Adrenal gland (tissue), 12 donors: ENCODE measurements around the gene KLHL3. TPM values are rescaled to one million over a fixed set of nuclear protein-coding genes. Genes with fewer than 3 reads are reported as not detected.

ENCODE experiments used
- DNase-seq, 7 donors: peaks; one replicate each; pipeline ENCODE4 v3.0.0-alpha.2; 2019 to 2020
- H3K27ac ChIP-seq, 5 donors: fragments of 200-600 bp; sonication (generic) in 4 of 5; 1 replicate in 3 of 5; 2 replicates in 2 of 5; pipeline versions ENCODE4 v1.5.1 to v1.8.0; 2016 to 2020; ENCODE audit warnings: mild to moderate bottlenecking in 1 of 5
- H3K27me3 ChIP-seq: fragments of 200-600 bp; 2 replicates; pipeline ENCODE4 v1.8.0; 2021
- H3K36me3 ChIP-seq, 2 donors: fragments of 200-600 bp; replicated peaks in 1 of 2; 1 replicate in 1 of 2; 2 replicates in 1 of 2; pipeline versions ENCODE4 v1.5.1 to v1.8.0; 2018 to 2022
- H3K4me1 ChIP-seq, 2 donors: fragments of 200-600 bp; replicated peaks in 1 of 2; 1 replicate in 1 of 2; 2 replicates in 1 of 2; pipeline versions ENCODE4 v1.5.1 to v1.8.0; 2018 to 2021
- H3K4me3 ChIP-seq, 4 donors: fragments of 200-600 bp; sonication (generic) in 3 of 4; one replicate each; pipeline ENCODE4 v1.5.1; 2016 to 2018
- H3K9me3 ChIP-seq, 3 donors: fragments of 200-600 bp; sonication (generic) in 1 of 3; replicated peaks in 1 of 3; 1 replicate in 2 of 3; 2 replicates in 1 of 3; pipeline versions ENCODE4 v1.5.1 to v1.8.0; 2016 to 2021
- POLR2A ChIP-seq, 2 donors: fragments of 450-650 bp; IDR thresholded peaks; one replicate each; pipeline ENCODE4 v1.6.1; 2017; ENCODE audit warnings: antibody characterized with exemption in 2 of 2, mild to moderate bottlenecking in 2 of 2, moderate library complexity in 1 of 2
- WGBS, 4 donors: extraction: QIAGEN DNeasy Blood & Tissue Kit in 2 of 4; methylation state at CpG; one replicate each; pipeline versions ENCODE4 v1.1.5 to v1.1.7; 2013 to 2017; 5-methylcytosine and 5-hydroxymethylcytosine counted together
- intact Hi-C, 2 donors: fragments of 100-400 bp; cut with DNase I; formaldehyde crosslinking; loops; one replicate each; pipeline versions ENCODE4 v1.14.1 to v1.15.0; 2022 to 2023
- polyA plus RNA-seq, 3 donors: library from polyadenylated mRNA; stranded (reverse); fragments of 200-250 nt in 2 of 3; fragments of 350-450 nt in 1 of 3; fragmentation: Illumina TruSeq in 1 of 3; extraction: RNeasy Lipid Tissue Mini Kit (QIAGEN cat#74804) in 1 of 3; gene quantifications; one replicate each; pipeline ENCODE4 v1.2.3, GENCODE V29; 2013 to 2014
- total RNA-seq, 9 donors: library from RNA; depleted of rRNA in 4 of 9; stranded (reverse); fragments of >200 nt in 4 of 9; fragments of 120-200 nt in 1 of 9; fragmentation: NEBNext Ultra II Directional in 1 of 9; extraction: Animal tissue kit (Norgen Biotek cat#: 25700) in 1 of 9; gene quantifications; one replicate each; pipeline versions ENCODE4 v1.1.0 to v1.2.4, GENCODE V29; 2013 to 2023
- TF ChIP-seq, protein P1 (sequence below), 6 experiments: fragments of 450-650 bp in 4 of 6; fragments of 200-600 bp in 2 of 6; sonication (generic) in 1 of 6; IDR thresholded peaks; 1 replicate in 5 of 6; 2 replicates in 1 of 6; pipeline versions ENCODE4 v1.5.1 to v1.8.0; 2016 to 2021; ENCODE audit warnings: antibody characterized with exemption in 6 of 6, mild to moderate bottlenecking in 2 of 6, moderate library complexity in 1 of 6
- donor health status: healthy with polysubstance abuse.
- donor health status: Bipolar disorder and iron deficiency.
- donor health status: DM: yes; HTN: yes; CAD: no.
- donor health status: DM: no; HTN: no; CAD: no.
- donor health status: DM: no; HTN: no; CAD: no.
- donor health status: DM: yes; HTN: yes; CAD: no.

Gene KLHL3
- total and polyA plus RNA-seq, 12 donors, result 3.1 to 28.6 (median 13.4) TPM

GRCh38 chr5:137703565-137703964 lies 32.3 kb downstream of the KLHL3 start:
- no peak for DNase-seq
- no peak for TF ChIP-seq POLR2A (IDR thresholded peaks at IDR 0.05)
- TF ChIP-seq, protein P1, sequence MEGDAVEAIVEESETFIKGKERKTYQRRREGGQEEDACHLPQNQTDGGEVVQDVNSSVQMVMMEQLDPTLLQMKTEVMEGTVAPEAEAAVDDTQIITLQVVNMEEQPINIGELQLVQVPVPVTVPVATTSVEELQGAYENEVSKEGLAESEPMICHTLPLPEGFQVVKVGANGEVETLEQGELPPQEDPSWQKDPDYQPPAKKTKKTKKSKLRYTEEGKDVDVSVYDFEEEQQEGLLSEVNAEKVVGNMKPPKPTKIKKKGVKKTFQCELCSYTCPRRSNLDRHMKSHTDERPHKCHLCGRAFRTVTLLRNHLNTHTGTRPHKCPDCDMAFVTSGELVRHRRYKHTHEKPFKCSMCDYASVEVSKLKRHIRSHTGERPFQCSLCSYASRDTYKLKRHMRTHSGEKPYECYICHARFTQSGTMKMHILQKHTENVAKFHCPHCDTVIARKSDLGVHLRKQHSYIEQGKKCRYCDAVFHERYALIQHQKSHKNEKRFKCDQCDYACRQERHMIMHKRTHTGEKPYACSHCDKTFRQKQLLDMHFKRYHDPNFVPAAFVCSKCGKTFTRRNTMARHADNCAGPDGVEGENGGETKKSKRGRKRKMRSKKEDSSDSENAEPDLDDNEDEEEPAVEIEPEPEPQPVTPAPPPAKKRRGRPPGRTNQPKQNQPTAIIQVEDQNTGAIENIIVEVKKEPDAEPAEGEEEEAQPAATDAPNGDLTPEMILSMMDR (IDR thresholded peaks at IDR 0.05), result no peak
- no peaks in the 10 kb centered on the region for H3K27me3 ChIP-seq
- WGBS, 4 donors, result 94 to 98% (median 96%) methylated on average over 5 of the region's 5 CpGs
- H3K4me3 ChIP-seq, result no peak overlapping the region
- H3K4me1 ChIP-seq, result no peaks in the 10 kb centered on the region
- H3K27ac ChIP-seq, result no peak overlapping the region
- intact Hi-C loops, result no loop called here
- H3K9me3 ChIP-seq, result no peaks in the 10 kb centered on the region
- H3K36me3 ChIP-seq, result no peaks in the 10 kb centered on the region

GRCh38 chr5:137700282-137700680 lies 35.6 kb downstream of the KLHL3 start:
- no peak for DNase-seq
- Histone ChIP-seq H3K27me3 (no peaks in the 10 kb centered on the region), H3K4me1 (peaks cover 0 to 7% of the 10 kb centered on the region in 2 donors), H3K9me3 (no peaks in the 10 kb centered on the region), H3K4me3 (no peak overlapping the region), H3K27ac (no peak overlapping the region), H3K36me3 (no peaks in the 10 kb centered on the region)
- no peak for TF ChIP-seq POLR2A (IDR thresholded peaks at IDR 0.05)
- TF ChIP-seq, protein P1 (IDR thresholded peaks at IDR 0.05), result no peak
- WGBS, 4 donors, result 73 to 82% (median 74%) methylated on average over 3 of the region's 3 CpGs
- intact Hi-C loops, result no loop called here

GRCh38 chr5:137699336-137700281 lies 36.3 kb downstream of the KLHL3 start:
- H3K4me1 ChIP-seq, result peaks cover 0 to 7% of the 10 kb centered on the region in 2 donors
- no peaks in the 10 kb centered on the region for H3K36me3 ChIP-seq
- intact Hi-C loops, result no loop called here
- DNase-seq, result no peak
- TF ChIP-seq POLR2A (IDR thresholded peaks at IDR 0.05), result no peak
- no peaks in the 10 kb centered on the region for H3K27me3 ChIP-seq
- WGBS, 4 donors, result 71 to 83% (median 73%) methylated on average over 9 of the region's 9 CpGs
- no peak overlapping the region for H3K4me3 ChIP-seq
- no peaks in the 10 kb centered on the region for H3K9me3 ChIP-seq
- H3K27ac ChIP-seq, result no peak overlapping the region

GRCh38 chr5:137696481-137696880 lies 39.4 kb downstream of the KLHL3 start:
- Histone ChIP-seq H3K4me1 (peaks cover 0 to 7% of the 10 kb centered on the region in 2 donors), H3K4me3 (no peak overlapping the region), H3K27me3 (no peaks in the 10 kb centered on the region), H3K36me3 (no peaks in the 10 kb centered on the region), H3K27ac (peak overlapping the region in 1 of 5 donors; percentile 17), H3K9me3 (no peaks in the 10 kb centered on the region)
- peak in 3 of 7 donors; percentile 15 to 35 (median 32) for DNase-seq
- intact Hi-C loops, result no loop called here
- TF ChIP-seq, protein P1 (IDR thresholded peaks at IDR 0.05), result no peak
- no peak for TF ChIP-seq POLR2A (IDR thresholded peaks at IDR 0.05)
- WGBS, 4 donors, result 0 to 29% (median 5%) methylated on average over 1 of the region's 1 CpG
